Amniotic stem cell (primary cell): ENCODE data around the gene KRT77.

Experiments
- DNase-seq: peaks from one replicate; lab custom pipeline; 2025; lab: John Stamatoyannopoulos, UW

The KRT77 gene

DNA sequence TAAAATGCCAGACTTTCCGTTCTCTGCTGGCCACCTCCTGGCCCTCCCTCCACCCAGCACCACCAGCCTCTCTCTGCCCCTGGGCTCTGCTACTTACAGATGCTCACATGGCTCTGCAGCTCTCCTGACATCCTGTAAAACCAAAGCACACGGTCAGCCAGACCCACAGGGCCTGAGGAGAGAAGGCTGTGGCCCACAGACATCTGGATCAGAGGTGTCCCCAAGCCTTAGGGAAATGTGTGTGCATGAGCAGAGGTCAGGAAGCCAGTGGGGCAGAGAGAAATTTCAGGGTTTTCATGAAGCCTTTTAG is 11.5 kb downstream of the KRT77 start:
- no peak for DNase-seq

DNA sequence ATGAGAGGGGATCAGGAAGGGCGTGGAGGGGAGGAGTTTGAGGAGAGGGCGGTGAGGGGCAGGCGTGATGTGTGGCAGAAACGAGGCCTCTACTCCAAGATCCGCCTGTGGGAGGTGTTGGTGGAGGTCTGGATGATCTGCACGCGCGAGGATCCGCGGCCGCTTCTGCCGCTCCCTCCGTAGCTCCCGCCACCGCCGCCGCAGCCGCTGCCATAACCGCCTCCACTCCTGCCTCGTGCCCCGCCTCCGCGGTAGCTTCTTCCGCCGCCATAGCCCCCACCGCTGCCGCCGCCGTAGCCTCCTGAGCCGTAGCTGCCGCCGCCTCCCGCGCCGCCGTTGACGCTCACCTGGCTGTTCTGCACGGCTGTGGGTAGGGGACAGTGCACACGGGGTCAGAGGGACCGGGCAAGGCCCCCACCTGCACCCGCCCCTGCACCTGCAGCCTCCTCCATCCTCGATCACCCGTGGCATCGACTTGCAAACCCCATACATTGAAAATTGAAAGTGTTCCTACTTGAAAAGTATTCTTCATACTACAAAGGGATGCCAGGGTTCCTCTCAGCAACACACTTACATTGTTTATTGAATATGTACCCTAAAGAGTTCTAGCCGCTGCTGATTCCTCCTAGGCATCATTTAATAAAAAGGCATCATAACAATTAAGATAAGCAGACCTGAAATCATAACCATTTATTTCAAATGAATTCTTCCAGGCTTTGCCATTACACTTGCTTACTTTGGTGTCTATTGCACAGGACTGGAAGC is 12.1 kb downstream of the KRT77 start:
- no peak for DNase-seq

DNA sequence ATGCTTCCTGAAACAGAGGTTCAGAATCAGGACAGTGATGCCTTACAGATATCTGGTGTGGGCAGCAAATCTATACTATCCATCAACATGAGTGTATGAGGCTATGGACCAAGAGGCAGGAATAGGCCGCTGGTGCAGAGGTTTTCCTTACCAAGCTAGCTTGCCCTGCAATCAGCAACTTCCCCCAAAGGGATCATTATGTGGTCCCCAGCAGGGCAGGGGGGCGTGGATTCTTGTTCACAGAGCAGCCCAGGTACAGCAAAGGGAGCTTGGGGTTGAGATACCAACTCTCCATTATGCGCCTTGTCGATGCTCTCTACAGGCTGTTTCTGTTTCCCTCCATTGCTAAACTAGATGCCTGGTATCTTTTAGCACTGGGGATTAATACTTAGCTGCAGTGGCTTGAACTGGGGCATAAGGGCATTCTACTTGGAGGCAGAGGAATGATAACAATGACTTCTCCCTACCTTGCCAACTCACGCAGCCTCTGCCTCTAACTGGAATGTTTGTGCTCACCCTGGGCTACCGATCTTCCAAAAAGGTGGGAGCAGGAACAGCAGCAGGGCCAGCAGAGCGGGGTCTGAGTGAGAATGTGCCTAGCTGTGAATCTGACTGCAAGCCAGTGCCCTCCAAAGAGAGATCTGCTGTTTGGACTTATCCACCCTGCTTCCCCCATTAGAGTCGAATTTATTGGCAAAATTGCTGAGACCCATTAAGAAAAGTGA is 12.8 kb downstream of the KRT77 start:
- DNase-seq = no peak

DNA sequence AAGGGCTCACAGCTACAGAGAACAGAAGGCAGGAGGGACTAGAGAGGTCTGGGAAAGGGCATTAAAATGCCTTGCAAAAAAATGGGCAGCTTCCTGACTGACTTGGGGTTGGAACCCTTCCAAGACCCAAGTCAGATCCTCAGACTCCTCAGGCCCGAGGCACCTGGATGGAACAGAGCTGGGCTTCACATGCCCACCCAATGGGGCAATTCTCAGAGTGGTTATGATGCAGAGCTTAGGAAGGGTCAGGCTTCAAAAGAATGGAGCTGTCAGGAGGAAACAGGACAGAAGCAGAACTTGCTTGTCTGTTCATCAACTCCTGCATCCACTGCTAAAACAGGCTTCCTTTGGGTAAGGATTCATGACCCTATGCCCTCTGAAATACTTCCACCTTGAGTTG is 13.4 kb downstream of the KRT77 start:
- no peak for DNase-seq

DNA sequence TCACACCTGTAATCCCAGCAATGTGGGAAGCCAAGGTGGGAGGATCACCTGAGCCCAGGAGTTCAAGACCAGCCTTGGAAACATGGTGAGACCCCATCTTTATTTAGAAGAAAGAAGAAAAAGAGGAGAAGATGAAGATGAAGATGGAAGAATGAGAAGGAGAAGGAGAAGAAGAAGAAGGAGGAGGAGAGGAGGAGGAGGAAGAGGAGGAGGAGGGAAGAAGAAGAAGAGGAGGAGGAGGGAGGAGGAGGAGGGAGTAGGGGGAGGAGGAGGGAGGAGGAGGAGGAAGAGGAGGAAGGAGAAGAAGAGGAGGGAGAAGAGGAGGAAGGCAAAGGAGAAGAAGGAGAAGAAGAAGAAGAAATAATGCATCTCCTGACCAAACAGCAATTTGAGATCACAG is 14.1 kb downstream of the KRT77 start:
- DNase-seq = no peak

DNA sequence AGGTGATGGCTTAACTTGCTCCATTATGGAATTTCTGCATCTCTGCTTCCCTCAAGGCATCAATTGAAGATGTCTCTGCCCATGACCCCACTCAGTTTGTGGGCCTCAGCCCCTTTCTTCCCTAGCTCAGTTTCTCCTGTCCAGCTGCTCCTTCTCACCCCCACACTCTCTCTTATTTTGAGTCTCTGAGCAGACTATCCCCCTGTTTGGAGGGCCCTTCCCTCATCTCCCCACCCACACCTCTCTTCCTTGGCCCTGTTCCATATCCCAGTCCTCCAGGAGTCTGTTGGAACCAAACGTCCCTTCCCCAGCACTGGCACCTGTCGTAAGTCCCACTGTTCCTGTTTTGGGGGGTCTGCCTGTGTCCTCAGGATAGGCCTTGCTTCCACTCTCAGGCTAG is 14.8 kb downstream of the KRT77 start:
- DNase-seq = no peak

DNA sequence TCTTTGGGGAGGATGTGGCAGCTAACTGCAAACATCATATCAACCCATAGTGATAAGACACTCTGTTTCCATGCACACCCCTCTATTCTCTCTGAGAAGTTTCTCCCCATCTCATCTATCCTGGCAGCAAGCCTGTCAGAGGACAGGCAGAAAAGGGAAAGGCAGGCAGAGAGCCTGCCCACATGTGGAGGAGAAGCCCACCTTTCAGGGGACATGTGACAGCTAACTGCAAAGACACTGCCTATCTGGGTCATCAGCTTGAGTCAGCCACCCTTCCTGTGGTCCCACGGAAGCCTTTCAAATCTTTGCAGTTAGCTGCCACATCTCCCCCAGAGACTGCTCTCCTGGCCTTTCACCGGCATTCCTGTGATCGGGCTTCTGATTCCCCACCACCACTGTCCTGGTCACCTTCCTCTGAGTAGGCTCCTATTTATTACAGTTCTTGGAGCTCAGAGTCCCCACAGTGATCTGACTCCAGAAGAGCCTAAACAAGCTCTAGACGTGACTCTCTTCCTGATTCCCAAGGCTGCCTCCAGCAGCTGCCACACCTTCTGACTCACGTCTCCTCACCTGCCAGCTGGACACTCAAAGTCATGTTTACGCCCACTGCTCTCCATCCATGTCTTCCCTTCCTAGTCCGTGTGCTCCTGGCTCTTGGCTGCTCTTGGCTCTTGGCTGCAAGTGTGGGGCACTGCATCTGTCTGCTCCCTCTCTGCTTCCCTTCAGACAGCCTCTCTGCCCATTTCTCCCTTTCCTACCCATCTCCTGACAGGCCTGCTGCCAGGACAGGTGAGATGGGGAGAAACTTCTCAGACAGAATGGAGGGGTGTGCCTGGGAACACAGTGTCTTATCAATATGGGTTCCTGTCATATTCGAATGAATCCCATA is 15.6 kb downstream of the KRT77 start:
- DNase-seq = no peak

DNA sequence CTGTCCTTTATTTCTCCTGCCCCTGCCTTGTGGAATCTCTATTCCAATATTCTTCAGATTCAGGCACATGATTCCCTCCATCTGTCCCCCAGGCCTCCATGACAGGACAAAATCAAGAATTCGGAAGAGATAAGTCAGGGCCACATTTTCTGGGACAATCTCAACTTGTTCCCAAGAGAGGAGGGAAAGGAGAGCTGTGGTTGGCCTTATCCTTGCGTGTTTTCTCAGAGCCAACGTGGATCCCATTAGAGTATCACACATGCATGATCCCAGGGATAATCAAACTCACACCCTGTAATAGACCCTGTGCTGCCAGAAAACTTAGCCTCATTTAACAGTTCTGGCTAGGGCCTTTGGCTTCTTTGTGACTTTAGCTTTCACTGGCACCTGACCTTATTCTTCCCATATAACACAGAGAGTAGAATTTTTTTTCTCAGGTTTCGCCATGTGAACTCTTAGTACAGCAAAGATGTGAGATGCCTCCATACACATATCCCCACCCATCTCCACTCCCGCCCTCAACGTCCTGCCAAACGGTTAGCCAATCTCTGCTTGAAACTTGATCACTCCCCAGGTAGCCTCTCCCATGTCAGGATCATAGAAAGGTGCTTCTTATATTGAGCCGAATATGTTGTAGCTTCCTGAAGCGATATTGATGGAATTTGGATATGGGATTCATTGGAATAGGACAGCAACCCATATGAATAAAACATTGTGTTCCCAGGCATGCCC is 16.4 kb downstream of the KRT77 start:
- no peak for DNase-seq

DNA sequence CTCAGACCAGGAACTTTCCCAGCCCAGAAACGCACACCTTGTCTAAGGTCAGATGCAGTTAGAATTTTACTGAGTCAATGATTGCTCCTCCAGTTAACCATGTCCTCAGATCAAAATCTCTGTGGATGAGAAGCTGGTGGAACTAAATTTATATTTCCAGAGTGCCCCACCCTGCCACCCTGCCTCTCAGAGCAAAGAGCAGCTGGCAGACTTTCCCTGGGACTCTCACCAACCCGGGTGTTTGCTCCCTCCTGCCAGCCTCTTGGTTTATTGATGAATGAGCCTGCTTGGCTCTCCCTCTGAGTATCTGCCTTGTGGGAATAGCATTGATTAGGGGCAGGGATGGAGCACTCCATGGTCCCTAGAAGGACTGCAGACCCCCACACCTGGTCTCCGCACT is 17.3 kb downstream of the KRT77 start:
- DNase-seq = no peak

DNA sequence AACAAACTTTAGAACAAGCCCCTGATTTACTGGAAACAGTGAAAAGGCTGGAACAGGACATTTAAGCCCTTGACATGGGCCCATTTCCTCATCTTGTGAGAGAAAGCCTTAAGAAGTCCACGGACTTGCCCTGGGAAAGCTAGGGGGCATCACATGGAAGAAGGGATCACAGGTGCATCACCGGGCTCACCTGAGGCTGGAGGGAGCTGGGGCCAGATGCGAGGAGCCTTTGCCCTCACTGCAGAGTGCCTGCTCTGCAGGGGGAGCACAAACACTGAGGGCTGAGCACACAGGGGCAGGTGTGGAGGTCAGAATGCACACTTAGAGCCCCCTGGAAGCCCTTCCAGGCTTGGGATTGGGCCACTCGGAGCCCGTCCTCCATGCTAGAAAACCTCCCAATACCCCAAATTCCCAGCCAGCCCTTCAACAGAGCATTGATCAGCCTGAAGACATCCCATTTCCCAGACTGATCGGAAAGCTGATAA is 17.9 kb downstream of the KRT77 start:
- no peak for DNase-seq

DNA sequence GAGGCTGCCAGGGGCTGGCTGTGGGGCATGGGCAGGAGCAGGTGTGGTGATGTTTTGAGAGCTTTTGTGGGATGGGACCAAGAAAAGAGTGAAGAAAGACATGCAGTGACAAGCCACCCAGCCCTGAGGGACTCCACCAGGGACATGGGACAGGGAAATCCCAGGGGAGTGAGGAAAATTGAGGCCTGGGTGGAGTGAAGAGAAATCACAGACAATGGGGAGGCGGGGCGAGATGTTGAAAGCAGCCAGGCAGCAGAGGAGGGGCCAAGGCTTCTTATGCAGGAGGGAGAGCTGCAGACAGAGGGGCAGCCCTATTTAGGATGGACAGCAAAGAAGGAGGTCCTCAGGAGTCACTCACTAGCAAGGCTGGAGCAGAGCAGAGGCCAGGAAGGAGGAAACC is 18.9 kb downstream of the KRT77 start:
- no peak for DNase-seq

DNA sequence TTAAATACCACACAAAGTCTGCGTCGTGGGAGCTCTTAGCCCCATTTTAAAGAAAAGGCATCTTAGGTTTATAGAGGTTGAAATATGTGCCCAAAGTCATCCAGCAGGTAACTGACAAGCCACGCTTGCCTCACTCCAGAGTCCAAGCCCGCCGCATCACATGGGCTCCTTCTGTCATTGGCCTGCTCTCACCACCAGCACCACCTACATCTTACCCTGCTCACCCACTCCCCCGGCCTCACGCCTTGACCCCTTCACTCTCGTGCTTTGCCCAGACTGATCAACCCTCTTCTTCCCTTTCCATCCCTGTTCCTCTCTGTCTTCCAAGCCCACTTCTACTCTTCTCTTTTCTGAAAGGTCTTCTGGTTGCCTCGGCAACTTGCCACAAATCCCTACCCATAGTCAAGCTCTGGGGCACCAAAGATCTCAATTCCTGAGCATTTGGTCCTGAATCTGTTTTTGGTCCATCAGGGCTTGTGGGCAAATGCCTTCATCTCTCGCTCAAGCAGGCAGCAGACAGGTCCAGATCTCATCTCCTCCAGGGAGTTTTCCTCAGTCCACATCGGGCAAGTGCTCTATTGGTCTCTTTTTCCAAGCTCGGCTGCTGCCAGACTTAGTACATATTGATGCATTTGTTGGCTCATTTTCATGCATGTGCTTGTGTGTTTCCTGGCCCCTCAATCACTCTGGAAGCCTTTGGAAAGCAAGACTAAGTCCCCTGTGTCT is 19.6 kb downstream of the KRT77 start:
- no peak for DNase-seq

DNA sequence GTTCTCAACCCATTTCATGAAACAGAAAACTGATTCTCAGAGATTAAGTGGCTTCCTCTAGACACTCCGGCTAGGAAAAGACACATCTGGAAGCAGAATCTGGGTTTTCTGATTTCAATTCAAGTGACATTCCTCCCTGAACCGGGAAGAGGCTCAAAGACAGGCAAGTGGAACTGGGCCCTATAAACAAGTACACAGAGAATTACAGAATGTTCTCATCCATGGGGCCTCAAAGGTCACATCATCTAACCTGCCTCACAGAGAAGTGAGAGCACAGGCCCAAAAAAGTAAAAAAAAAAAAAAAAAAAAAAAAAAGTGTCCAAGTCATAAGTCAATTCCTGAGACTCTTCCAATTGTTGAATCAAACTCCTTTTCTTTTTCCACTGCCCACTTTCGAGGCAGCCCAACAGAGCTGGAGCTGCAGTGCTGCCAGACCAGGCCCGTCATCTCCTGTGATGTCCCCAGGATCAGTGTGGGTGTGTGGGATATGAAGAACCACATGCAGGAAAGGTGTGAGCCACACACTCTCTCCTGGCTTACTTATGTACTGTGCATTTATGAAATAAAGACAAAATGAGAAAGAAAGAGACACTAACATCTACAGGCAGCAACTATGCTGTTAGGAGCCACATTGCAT is 20.3 kb downstream of the KRT77 start:
- DNase-seq = no peak

DNA sequence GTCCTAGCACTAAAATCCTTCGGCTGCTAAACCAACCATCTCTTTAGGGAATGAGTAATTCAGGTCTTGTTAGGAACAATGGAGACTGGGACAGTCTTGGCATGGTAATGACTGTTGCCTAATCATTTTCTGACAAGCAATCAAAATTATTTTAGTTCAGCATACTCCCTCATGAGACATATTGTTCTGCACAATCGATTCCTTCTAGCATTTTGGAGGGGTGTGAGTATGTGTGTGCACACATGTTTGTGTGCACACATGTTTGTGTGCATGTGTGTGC is 21.0 kb downstream of the KRT77 start:
- DNase-seq = no peak

DNA sequence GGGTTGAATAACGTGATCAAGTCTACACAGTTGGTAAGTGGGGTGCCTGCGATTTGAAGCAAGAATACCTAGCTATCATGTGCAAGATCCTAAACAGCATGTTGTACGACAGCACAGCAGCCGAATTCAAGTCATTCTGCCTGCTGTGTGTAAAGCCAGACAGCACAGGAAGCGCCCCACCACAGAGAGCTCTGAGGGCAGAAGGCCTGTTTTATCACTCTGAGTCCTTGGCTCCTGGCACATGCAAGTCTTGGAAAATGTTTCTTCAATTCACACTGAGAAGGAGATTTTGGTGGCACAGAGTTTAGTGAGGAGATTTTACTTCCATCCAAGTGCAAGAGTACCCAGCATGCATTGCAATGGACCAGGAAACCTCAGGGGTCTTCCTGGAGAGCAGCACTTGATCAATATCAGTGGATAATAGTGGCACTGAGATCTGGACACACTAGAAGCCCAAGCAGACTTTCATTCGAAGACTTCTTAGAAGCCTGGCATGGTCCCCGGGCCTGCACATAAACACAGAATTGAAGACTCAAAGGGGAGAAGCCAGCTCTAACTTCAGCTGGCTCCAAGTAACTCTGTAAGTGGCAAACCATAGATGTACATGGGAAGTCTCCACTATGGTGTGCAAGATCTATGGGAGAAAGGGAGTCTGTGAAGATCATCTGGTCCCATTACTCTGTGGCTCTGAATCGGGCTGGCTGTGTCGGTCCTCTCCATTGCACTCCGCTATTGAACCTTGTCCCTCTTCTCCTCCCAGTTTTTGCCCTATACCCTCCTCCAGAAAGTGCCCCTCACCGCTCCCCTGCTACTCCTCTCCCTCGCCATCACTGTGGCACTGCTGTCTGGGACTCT is 21.6 kb downstream of the KRT77 start:
- DNase-seq = no peak

DNA sequence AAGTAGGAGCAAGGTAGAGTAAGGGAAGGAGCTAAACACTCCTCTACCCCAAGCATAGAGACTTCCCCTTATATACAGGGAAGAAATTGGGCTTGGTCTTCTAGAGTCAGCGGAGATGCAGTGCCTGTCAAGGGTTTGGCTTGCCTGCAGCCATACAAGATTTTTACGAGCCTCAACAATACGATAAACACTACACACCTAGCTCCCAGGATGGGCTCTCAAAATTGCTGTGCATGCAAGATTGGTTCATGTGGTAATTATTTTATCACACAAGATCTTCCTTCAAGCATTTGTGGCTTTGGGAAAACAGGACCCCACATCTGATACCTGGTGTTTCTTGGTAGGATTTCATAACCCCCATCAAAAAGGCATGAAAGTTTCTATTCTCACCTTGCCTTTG is 23.0 kb downstream of the KRT77 start, which contains the start of gene KRT1:
Gene KRT1 (minus strand): TSS at position 45 of the 400 bp plus-strand sequence. CDS start 59 bp downstream, outside the sequence.
- DNase-seq = no peak

DNA sequence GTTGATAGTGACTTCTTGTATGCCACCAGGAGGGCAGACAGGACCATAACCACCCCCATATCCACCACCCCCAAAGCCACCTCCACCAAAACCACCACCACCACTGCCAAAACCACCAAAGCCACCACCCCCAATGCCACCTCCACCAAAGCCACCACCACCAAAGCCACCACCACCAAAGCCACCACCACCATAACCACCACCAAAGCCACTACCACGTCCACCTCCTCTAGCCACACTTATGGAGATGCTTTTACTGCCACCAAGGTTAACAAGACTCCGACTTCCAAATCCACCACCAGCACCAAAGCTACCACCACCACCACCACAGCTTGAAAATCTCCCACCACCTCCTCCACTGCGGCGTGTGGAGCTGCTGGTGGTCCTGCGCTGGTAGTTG is 23.4 kb downstream of the KRT77 start:
- no peak for DNase-seq

DNA sequence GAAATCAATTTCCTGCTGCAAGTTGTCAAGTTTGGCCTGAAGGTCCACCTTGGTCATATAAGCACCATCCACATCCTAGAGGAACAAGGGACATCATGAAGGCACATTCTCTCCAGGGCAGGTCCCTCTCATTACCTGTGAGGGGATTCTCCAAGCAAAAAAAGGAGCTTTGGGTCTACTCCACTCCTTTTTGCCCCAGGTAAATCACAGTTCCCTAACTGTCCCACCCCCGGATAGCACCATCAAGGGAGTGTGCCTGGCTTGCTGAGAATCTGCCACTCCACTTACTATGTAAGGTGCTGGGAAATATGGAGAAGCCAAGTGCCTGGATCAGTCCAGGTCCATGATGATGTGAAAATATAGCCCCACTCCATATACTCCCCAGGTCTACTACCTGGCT is 25.7 kb downstream of the KRT77 start:
- DNase-seq = no peak

DNA sequence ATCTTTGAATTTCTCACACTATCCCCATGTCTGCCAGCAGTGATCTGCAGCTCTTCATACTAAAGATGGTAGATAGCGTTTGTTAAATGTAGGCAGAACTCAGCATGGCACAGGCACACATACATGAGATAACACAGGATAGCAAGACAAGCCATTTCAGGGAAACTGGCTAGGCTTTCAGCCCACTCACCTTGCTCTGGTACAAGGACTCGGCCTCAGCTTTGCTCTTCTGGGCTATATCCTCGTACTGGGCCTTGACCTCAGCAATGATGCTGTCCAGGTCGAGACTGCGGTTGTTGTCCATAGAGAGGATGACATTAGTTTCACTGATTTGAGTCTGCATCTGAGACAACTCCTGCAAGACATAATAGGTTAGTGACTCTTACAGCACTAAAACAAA is 26.2 kb downstream of the KRT77 start:
- DNase-seq = no peak

DNA sequence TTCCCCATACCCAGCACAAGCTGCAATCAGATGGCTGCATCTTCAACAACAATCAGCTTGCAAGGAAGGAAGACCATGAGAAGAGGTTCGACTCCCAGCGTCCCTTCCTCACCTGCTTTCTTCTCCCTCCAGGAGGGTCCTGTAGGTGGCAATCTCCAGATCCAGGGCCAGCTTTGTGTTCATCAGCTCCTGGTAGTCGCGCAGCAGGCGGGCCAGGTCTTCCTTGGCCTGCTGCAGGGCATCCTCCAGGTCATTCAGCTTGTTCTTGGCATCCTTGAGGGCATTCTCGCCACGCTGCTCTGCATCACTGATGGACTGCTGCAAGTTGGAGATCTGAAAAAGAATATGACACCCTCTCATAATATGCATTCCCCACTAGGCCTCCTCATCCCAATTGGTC is 27.2 kb downstream of the KRT77 start:
- no peak for DNase-seq
